Activated CD8-positive, alpha-beta T cell treated with anti-CD3 and anti-CD28 coated beads for 36 hours (primary cell): ENCODE results near the gene PCDH15. TPM values are rescaled to one million over a fixed set of nuclear protein-coding genes. Genes with fewer than 3 reads are reported as not detected.

Experiments used
- ATAC-seq: fragments of 200-7000 bp; cut with Tn5 transposase; one replicate; pipeline ENCODE4 v1.10.0; 2021; ENCODE audit warnings: mild to moderate bottlenecking, moderate library complexity
- CTCF ChIA-PET: fragments of 350-600 bp; sonication (Branson Sonifier 250); formaldehyde crosslinking; loops from one replicate; lab custom pipeline; 2021; ENCODE audit warnings: antibody characterized with exemption; lab: Charles Lee
- POLR2A ChIA-PET: fragments of 350-600 bp; sonication (Branson Sonifier 250); formaldehyde crosslinking; loops from one replicate; lab custom pipeline; 2021; ENCODE audit warnings: antibody characterized with exemption; lab: Charles Lee
- DNase-seq: peaks from one replicate; pipeline ENCODE4 v3.0.0-alpha.2; 2020
- H3K27ac Mint-ChIP-seq: one replicate; pipeline ENCODE4 v1.8.0; 2021; ENCODE audit warnings: mild to moderate bottlenecking, mixed read lengths
- H3K27me3 Mint-ChIP-seq: one replicate; pipeline ENCODE4 v1.8.0; 2021; ENCODE audit warnings: mixed read lengths
- H3K36me3 Mint-ChIP-seq: one replicate; pipeline ENCODE4 v1.8.0; 2021; ENCODE audit warnings: low read depth, mixed read lengths
- H3K4me1 Mint-ChIP-seq: one replicate; pipeline ENCODE4 v1.8.0; 2021; ENCODE audit warnings: low read depth, mixed read lengths
- H3K4me3 Mint-ChIP-seq: one replicate; pipeline ENCODE4 v1.8.0; 2021; ENCODE audit warnings: mild to moderate bottlenecking, moderate library complexity, mixed read lengths
- H3K9me3 Mint-ChIP-seq: one replicate; pipeline ENCODE4 v1.8.0; 2021; ENCODE audit warnings: mixed read lengths
- CTCF ChIP-seq: fragments of 200-600 bp; IDR thresholded peaks from one replicate; pipeline ENCODE4 v1.8.0; 2022; ENCODE audit warnings: antibody characterized with exemption, mild to moderate bottlenecking
- intact Hi-C: fragments of 100-400 bp; cut with micrococcal nuclease; formaldehyde crosslinking; loops from one replicate; pipeline ENCODE4 v1.10.0; 2022
- total RNA-seq, 2 experiments: library from RNA; stranded (reverse); gene quantifications; one replicate each; pipeline ENCODE4 v1.2.3, GENCODE V29; 2021

The PCDH15 gene
- total RNA-seq, 2 experiments from 2014 or later: not detected

- intact Hi-C loops: no loop called here
- Mint-ChIP-seq H3K4me1 (no peaks in the 10 kb centered on the region), H3K4me3 (no peak overlapping the region), H3K27ac (no peak overlapping the region), H3K9me3 (peaks cover 4% of the 10 kb centered on the region), H3K36me3 (no peaks in the 10 kb centered on the region), H3K27me3 (no peaks in the 10 kb centered on the region)
- no peak for TF ChIP-seq CTCF
- ChIA-PET POLR2A (no interaction called here), CTCF (no interaction called here)
- DNase-seq (no peak), ATAC-seq (no peak)
Observed at GRCh38 chr10:54796881-54797280, 4.2 kb downstream of the PCDH15 start.

- Mint-ChIP-seq H3K9me3 (peaks cover 7% of the 10 kb centered on the region), H3K27me3 (no peaks in the 10 kb centered on the region), H3K27ac (no peak overlapping the region), H3K4me1 (no peaks in the 10 kb centered on the region), H3K4me3 (no peak overlapping the region), H3K36me3 (no peaks in the 10 kb centered on the region)
- POLR2A ChIA-PET: no interaction called here
- DNase-seq (no peak), ATAC-seq (no peak)
- TF ChIP-seq CTCF: no peak
- intact Hi-C loops: no loop called here
- CTCF ChIA-PET: no interaction called here
Observed at GRCh38 chr10:54776622-54777021, 24.4 kb downstream of the PCDH15 start.

- no peaks in the 10 kb centered on the region for H3K27me3 Mint-ChIP-seq
- CTCF ChIA-PET: no interaction called here
- POLR2A ChIA-PET: no interaction called here
- ATAC-seq (no peak), DNase-seq (no peak)
- no peaks in the 10 kb centered on the region for H3K36me3 Mint-ChIP-seq
- intact Hi-C loops: no loop called here
- H3K27ac Mint-ChIP-seq: no peak overlapping the region
- peaks cover 11% of the 10 kb centered on the region for H3K9me3 Mint-ChIP-seq
- H3K4me3 Mint-ChIP-seq: no peak overlapping the region
- H3K4me1 Mint-ChIP-seq: no peaks in the 10 kb centered on the region
- no peak for TF ChIP-seq CTCF
Observed at GRCh38 chr10:54772468-54773122, 28.4 kb downstream of the PCDH15 start.

- H3K4me1 Mint-ChIP-seq: no peaks in the 10 kb centered on the region
- H3K9me3 Mint-ChIP-seq: peaks cover 7% of the 10 kb centered on the region
- TF ChIP-seq CTCF: no peak
- H3K27me3 Mint-ChIP-seq: no peaks in the 10 kb centered on the region
- CTCF ChIA-PET: no interaction called here
- H3K4me3 Mint-ChIP-seq: no peak overlapping the region
- ATAC-seq: no peak
- POLR2A ChIA-PET: no interaction called here
- intact Hi-C loops: no loop called here
- no peak for DNase-seq
- no peak overlapping the region for H3K27ac Mint-ChIP-seq
- H3K36me3 Mint-ChIP-seq: no peaks in the 10 kb centered on the region
Observed at GRCh38 chr10:54769051-54769450, 32.0 kb downstream of the PCDH15 start.

GRCh38 chr10:54758791-54759190, 42.2 kb downstream of the PCDH15 start:
- DNase-seq: no peak
- intact Hi-C loops: no loop called here
- POLR2A ChIA-PET: no interaction called here

More at GRCh38 chr10:54758791-54759190, 42.2 kb downstream of the PCDH15 start:
- H3K4me1 Mint-ChIP-seq: no peaks in the 10 kb centered on the region
- ATAC-seq: no peak
- H3K4me3 Mint-ChIP-seq: no peak overlapping the region
- no peak for TF ChIP-seq CTCF
- H3K9me3 Mint-ChIP-seq: peaks cover 3% of the 10 kb centered on the region
- H3K27me3 Mint-ChIP-seq: no peaks in the 10 kb centered on the region
- CTCF ChIA-PET: no interaction called here
- H3K27ac Mint-ChIP-seq: no peak overlapping the region
- H3K36me3 Mint-ChIP-seq: no peaks in the 10 kb centered on the region
